ENCODE measurements around the gene HLA-B.
A peak's percentile ranks its signal among the peaks of the same experiment; 100 is the strongest.
"Not testable (repeated sequence)": the region's sequence is repeated elsewhere in the genome, so short reads cannot be mapped to it uniquely, and the experiment has no call there.

HLA-B gene

DNA sequence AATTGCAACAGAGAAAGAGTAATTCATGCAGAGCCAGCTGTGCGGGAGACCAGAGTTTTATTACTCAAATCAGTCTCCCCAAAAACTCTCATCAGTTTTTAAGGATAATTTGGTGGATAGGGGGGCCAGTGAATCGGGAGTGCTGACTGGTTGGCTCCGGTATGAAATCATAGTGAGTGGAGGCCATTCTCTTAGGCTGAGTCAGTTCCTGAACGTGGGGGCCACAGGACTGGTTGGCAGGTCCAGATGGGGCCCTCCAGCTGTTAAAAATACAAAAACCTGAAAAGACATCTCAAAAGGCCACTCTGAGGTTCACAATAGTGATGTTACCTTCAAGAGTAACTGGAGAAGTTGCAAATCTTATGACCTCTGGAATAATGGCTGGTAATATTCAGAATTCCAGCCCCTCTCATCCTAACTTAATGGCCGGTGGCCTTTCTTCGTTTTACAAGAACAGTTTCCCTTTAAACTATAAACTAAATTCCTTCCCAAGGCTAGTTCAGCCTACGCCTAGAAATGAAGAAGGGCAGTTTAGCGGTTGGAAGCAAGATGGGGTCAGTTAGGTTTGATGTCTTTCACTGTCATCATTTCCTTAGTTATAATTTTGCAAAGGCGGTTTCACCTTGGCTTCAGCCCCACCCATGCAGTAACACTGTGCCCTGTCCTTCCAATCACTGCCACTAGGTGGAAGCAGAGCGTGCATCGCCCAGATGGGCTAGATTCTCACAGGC is 39.6 kb upstream of the HLA-B start:
- H3K4me3 ChIP-seq (ENCODE audit: low read depth, low read length), result no peak overlapping the region
- H3K36me3 ChIP-seq (ENCODE audit: control insufficient read depth, insufficient read depth, low read length), result no peaks in the 10 kb centered on the region
- no peak overlapping the region for H3K9ac ChIP-seq
- no peak overlapping the region for H3K27ac ChIP-seq
- no peaks in the 10 kb centered on the region for H3K9me3 ChIP-seq (ENCODE audit: control insufficient read depth, low read length)
- TF ChIP-seq, protein P1, sequence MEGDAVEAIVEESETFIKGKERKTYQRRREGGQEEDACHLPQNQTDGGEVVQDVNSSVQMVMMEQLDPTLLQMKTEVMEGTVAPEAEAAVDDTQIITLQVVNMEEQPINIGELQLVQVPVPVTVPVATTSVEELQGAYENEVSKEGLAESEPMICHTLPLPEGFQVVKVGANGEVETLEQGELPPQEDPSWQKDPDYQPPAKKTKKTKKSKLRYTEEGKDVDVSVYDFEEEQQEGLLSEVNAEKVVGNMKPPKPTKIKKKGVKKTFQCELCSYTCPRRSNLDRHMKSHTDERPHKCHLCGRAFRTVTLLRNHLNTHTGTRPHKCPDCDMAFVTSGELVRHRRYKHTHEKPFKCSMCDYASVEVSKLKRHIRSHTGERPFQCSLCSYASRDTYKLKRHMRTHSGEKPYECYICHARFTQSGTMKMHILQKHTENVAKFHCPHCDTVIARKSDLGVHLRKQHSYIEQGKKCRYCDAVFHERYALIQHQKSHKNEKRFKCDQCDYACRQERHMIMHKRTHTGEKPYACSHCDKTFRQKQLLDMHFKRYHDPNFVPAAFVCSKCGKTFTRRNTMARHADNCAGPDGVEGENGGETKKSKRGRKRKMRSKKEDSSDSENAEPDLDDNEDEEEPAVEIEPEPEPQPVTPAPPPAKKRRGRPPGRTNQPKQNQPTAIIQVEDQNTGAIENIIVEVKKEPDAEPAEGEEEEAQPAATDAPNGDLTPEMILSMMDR (IDR thresholded peaks at IDR 0.05), result peak; percentile 92
- no peaks in the 10 kb centered on the region for H3K27me3 ChIP-seq (ENCODE audit: control insufficient read depth, insufficient read depth, low read length)
- H3K4me2 ChIP-seq (ENCODE audit: low read length), result no peak overlapping the region
- no peaks in the 10 kb centered on the region for H3K4me1 ChIP-seq
- H2AFZ ChIP-seq, result no peak overlapping the region
- H3K79me2 ChIP-seq, result no peaks in the 10 kb centered on the region

DNA sequence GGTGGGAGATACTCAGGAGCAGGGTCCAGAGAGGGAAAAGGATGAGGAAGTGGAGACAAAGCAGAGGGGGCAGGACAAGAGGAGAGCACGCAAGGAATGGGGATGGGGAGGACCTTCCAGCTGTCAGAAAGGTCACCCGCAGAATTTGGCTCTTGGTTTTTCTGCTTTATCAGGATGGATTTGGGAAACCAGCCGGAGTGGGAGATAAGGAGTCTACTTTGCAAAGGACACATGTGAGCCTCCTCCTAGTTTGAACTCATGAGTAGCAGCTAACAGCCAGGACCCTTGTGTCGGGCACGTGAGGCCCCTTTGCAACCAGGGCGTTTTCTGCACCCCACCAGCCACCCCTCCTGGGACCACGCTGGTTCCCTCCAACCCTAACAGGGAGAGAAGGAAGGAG is 38.9 kb upstream of the HLA-B start:
- H2AFZ ChIP-seq, result no peak overlapping the region
- no peaks in the 10 kb centered on the region for H3K79me2 ChIP-seq
- no peak overlapping the region for H3K9ac ChIP-seq
- no peaks in the 10 kb centered on the region for H3K9me3 ChIP-seq (ENCODE audit: control insufficient read depth, low read length)
- H3K36me3 ChIP-seq (ENCODE audit: control insufficient read depth, insufficient read depth, low read length), result no peaks in the 10 kb centered on the region
- H3K27me3 ChIP-seq (ENCODE audit: control insufficient read depth, insufficient read depth, low read length), result no peaks in the 10 kb centered on the region
- H3K27ac ChIP-seq, result no peak overlapping the region
- TF ChIP-seq, protein P1 (IDR thresholded peaks at IDR 0.05), result no peak
- no peak overlapping the region for H3K4me2 ChIP-seq (ENCODE audit: low read length)
- no peak overlapping the region for H3K4me3 ChIP-seq (ENCODE audit: low read depth, low read length)
- no peaks in the 10 kb centered on the region for H3K4me1 ChIP-seq

DNA sequence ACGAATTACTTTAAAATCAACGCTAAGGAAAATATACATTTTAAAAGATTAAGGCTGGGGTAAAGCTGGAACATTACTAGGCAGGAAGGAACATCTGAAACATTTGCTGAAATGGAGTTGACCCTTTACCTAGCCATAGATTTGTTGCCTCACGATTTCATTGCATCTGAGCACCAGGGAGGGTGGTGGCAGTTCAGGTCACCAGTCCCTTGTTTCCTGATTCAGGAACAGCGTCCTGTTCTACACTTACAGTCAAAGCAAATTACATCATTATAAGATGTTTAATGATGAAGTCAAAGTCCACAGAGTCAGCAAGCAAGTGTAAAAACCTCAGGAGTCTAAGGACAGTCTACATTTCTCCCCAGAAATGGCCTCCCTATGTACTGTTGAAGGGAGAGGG is 37.4 kb upstream of the HLA-B start:
- Histone ChIP-seq H3K79me2 (no peaks in the 10 kb centered on the region), H2AFZ (no peak overlapping the region), H3K36me3 (ENCODE audit: control insufficient read depth, insufficient read depth, low read length) (no peaks in the 10 kb centered on the region), H3K4me1 (no peaks in the 10 kb centered on the region), H3K9ac (no peak overlapping the region), H3K27ac (no peak overlapping the region), H3K4me2 (ENCODE audit: low read length) (no peak overlapping the region), H3K27me3 (ENCODE audit: control insufficient read depth, insufficient read depth, low read length) (no peaks in the 10 kb centered on the region), H3K4me3 (ENCODE audit: low read depth, low read length) (no peak overlapping the region), H3K9me3 (ENCODE audit: control insufficient read depth, low read length) (no peaks in the 10 kb centered on the region)
- TF ChIP-seq, protein P1 (IDR thresholded peaks at IDR 0.05), result no peak

DNA sequence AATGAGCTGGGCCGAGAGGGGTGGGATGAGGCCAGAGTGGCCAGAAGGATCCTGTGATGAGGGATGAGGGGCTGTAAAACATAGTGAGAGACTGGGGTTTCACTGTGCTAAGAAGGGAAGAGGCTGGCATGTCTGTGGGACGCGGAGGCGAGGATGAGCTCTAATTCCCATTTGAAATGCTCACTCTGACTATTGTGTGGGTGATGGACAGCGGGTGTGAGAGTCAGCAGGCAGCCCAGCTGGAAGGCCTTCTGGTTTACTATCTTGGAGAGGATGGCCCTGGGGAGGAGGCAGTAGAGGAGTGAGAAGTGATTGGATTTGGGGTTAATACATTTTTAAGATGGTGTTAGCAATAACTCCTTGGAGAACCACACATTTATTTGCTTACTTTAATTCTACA is 37.0 kb upstream of the HLA-B start:
- Histone ChIP-seq H3K79me2 (no peaks in the 10 kb centered on the region), H3K9ac (no peak overlapping the region), H3K4me3 (ENCODE audit: low read depth, low read length) (no peak overlapping the region), H3K36me3 (ENCODE audit: control insufficient read depth, insufficient read depth, low read length) (no peaks in the 10 kb centered on the region), H3K4me2 (ENCODE audit: low read length) (no peak overlapping the region), H3K27ac (no peak overlapping the region), H3K4me1 (no peaks in the 10 kb centered on the region), H3K27me3 (ENCODE audit: control insufficient read depth, insufficient read depth, low read length) (no peaks in the 10 kb centered on the region), H3K9me3 (ENCODE audit: control insufficient read depth, low read length) (no peaks in the 10 kb centered on the region), H2AFZ (no peak overlapping the region)
- TF ChIP-seq, protein P1 (IDR thresholded peaks at IDR 0.05), result no peak

DNA sequence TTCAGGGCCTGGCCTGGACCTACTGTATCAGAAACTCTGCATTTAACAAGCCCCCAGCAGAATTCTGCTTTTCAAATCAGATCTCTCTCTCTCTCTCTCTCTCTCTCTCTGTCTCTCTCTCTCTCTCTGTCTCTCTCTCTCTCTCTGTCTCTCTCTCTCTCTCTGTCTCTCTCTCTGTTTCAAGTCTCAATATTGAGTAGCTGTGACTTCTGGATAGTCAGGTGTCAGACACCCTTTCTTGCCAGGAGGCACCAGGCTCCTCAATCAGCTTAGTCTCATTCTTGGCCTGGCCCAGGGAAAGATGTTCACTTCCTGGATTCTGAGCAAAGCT is 32.8 kb upstream of the HLA-B start:
- H3K79me2 ChIP-seq; H3K4me1 ChIP-seq; H3K4me2 ChIP-seq (ENCODE audit: low read length); H3K27ac ChIP-seq; H3K9me3 ChIP-seq (ENCODE audit: control insufficient read depth, low read length); H3K36me3 ChIP-seq (ENCODE audit: control insufficient read depth, insufficient read depth, low read length); H3K9ac ChIP-seq; H2AFZ ChIP-seq; H3K27me3 ChIP-seq (ENCODE audit: control insufficient read depth, insufficient read depth, low read length); H3K4me3 ChIP-seq (ENCODE audit: low read depth, low read length): not testable (repeated sequence)

DNA sequence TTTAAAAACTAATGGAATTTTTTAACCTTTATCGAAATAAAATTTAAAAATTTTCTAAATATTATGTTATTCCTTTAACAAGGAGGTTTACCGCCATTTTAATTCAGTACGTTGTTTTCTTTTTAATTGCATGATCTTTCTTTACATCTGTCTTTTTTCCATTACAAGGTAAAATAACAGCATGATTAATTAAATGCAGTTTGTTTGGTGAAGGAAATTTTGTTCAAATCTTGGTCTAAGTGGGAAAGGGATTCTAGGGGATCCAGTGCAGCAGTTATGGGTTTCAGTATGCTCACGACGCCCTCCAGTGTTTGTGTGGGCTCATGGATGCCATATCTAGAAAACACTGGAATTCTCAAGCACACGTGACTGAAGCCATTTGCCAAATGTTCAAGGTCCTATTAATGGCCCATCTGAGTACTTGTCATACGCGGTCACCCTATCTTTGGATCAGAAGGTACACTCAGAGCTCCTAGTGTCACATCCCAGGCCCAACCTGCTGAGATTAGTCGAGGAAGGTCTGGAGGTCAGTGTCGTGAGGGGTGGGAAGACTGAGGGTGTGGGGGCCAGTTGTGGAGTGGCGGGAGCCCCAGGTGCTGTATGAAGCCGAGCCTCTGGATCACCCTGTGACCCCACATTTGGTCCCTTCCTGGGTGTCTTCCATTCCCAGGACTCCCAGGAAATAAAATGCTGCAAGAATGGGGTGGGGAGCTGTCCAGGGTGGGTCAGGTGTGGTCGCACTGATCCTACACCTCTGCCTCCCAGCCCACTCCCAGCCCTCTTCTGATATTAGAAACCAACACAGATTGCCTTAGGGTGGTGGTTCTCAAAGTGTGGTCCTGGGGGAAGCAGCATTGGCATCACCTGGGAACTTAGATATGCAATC is 32.2 kb upstream of the HLA-B start:
- H3K27me3 ChIP-seq (ENCODE audit: control insufficient read depth, insufficient read depth, low read length); H3K36me3 ChIP-seq (ENCODE audit: control insufficient read depth, insufficient read depth, low read length); H3K4me2 ChIP-seq (ENCODE audit: low read length); H3K79me2 ChIP-seq; H3K27ac ChIP-seq; H3K4me3 ChIP-seq (ENCODE audit: low read depth, low read length); H2AFZ ChIP-seq; H3K9me3 ChIP-seq (ENCODE audit: control insufficient read depth, low read length); H3K4me1 ChIP-seq; H3K9ac ChIP-seq: not testable (repeated sequence)

Measured in parathyroid adenoma (tissue), 2 donors.